ENCODE data around the gene AAR2. TPM values are rescaled to one million over a fixed set of nuclear protein-coding genes. Genes with fewer than 3 reads are reported as not detected.

The AAR2 gene
- total RNA-seq, 4 donors from 2014 or later, result 18.7 to 25.5 (median 24.1) TPM

- DNase-seq, result no peak
- intact Hi-C loops (cut with DNase I; ENCODE audit: low total_unique reads) (no loop called here), in situ Hi-C loops (cut with MboI; ENCODE audit: low pct_ligation_motif_present in 1 of 4, low pct_unique_long_range_greater_than_20kb in 1 of 4, low sequenced_read_pairs in 3 of 4) (no loop called here)
- no peak for TF ChIP-seq EP300 (IDR thresholded peaks at IDR 0.05; ENCODE audit: low read depth)
- no peak for TF ChIP-seq POLR2AphosphoS5 (IDR thresholded peaks at IDR 0.05)
- no peak for TF ChIP-seq POLR2A (IDR thresholded peaks at IDR 0.05)
- TF ChIP-seq CTCF (IDR thresholded peaks at IDR 0.05), result no peak
- no peaks in the 10 kb centered on the region for H3K36me3 ChIP-seq
- H3K9me3 ChIP-seq, result no peaks in the 10 kb centered on the region
- H3K27me3 ChIP-seq, result peaks cover 22% of the 10 kb centered on the region
- no peaks in the 10 kb centered on the region for H3K4me1 ChIP-seq
- no peak overlapping the region for H3K27ac ChIP-seq
- 58 to 67% methylated on average over 3 to 5 of the region's 5 CpGs for WGBS, 2 donors (ENCODE audit: low coverage in 1 of 2)
- H3K4me3 ChIP-seq, result no peak overlapping the region
Observed at GRCh38 chr20:36275011-36275410, 38.7 kb downstream of the AAR2 start.

- Histone ChIP-seq H3K27me3 (peaks cover 22% of the 10 kb centered on the region), H3K4me1 (no peaks in the 10 kb centered on the region), H3K27ac (no peak overlapping the region), H3K4me3 (no peak overlapping the region), H3K9me3 (no peaks in the 10 kb centered on the region), H3K36me3 (no peaks in the 10 kb centered on the region)
- in situ Hi-C loops (cut with MboI; ENCODE audit: low pct_ligation_motif_present in 1 of 4, low pct_unique_long_range_greater_than_20kb in 1 of 4, low sequenced_read_pairs in 3 of 4) (no loop called here), intact Hi-C loops (cut with DNase I; ENCODE audit: low total_unique reads) (no loop called here)
- no peak for TF ChIP-seq POLR2A (IDR thresholded peaks at IDR 0.05)
- no peak for TF ChIP-seq POLR2AphosphoS5 (IDR thresholded peaks at IDR 0.05)
- no peak for TF ChIP-seq EP300 (IDR thresholded peaks at IDR 0.05; ENCODE audit: low read depth)
- no peak for TF ChIP-seq CTCF (IDR thresholded peaks at IDR 0.05)
- 78 to 85% methylated on average over 4 to 12 of the region's 12 CpGs for WGBS, 2 donors (ENCODE audit: low coverage in 1 of 2)
- no peak for DNase-seq
Observed at GRCh38 chr20:36275441-36276189, 39.3 kb downstream of the AAR2 start.

DNA sequence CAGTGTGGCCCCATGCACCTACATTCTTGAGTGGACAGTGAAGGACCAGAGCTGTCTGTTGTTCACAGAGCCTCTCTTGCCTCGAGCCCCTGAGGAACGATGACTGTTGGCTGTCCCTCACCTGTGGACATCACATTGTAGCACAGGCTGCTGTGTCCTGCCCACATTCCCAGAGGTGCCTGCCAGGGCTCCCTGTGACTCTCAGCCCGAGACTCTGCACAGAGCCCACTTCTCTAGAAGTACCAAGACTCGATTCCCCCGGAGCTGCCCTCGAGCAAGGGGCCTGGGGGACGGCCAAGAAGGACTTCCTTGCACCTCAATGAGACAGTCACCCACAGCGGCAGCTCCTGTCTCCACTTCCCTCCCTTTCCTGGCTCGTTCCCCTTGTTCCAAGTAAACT is 41.3 kb downstream of the AAR2 start:
- WGBS, 2 donors (ENCODE audit: low coverage in 1 of 2), result 62% methylated on average over 9 of the region's 9 CpGs; no CpG with 5 or more reads in 1 of the 2 donors
- H3K36me3 ChIP-seq, result no peaks in the 10 kb centered on the region
- no peak for DNase-seq
- in situ Hi-C loops (cut with MboI; ENCODE audit: low pct_ligation_motif_present in 1 of 4, low pct_unique_long_range_greater_than_20kb in 1 of 4, low sequenced_read_pairs in 3 of 4) (no loop called here), intact Hi-C loops (cut with DNase I; ENCODE audit: low total_unique reads) (no loop called here)
- TF ChIP-seq POLR2A (IDR thresholded peaks at IDR 0.05) (no peak), EP300 (IDR thresholded peaks at IDR 0.05; ENCODE audit: low read depth) (no peak), POLR2AphosphoS5 (IDR thresholded peaks at IDR 0.05) (no peak), CTCF (IDR thresholded peaks at IDR 0.05) (no peak)
- no peak overlapping the region for H3K4me3 ChIP-seq
- no peaks in the 10 kb centered on the region for H3K9me3 ChIP-seq
- no peak overlapping the region for H3K27ac ChIP-seq
- H3K4me1 ChIP-seq, result no peaks in the 10 kb centered on the region
- peaks cover 22% of the 10 kb centered on the region for H3K27me3 ChIP-seq

- DNase-seq, result no peak
- H3K4me3 ChIP-seq, result no peak overlapping the region
- no peaks in the 10 kb centered on the region for H3K4me1 ChIP-seq
- 79% methylated on average over 5 of the region's 5 CpGs; no CpG with 5 or more reads in 1 of the 2 donors for WGBS, 2 donors (ENCODE audit: low coverage in 1 of 2)
- in situ Hi-C loops (cut with MboI; ENCODE audit: low pct_ligation_motif_present in 1 of 4, low pct_unique_long_range_greater_than_20kb in 1 of 4, low sequenced_read_pairs in 3 of 4) (no loop called here), intact Hi-C loops (cut with DNase I; ENCODE audit: low total_unique reads) (no loop called here)
- TF ChIP-seq POLR2A (IDR thresholded peaks at IDR 0.05) (no peak), POLR2AphosphoS5 (IDR thresholded peaks at IDR 0.05) (no peak), EP300 (IDR thresholded peaks at IDR 0.05; ENCODE audit: low read depth) (no peak), CTCF (IDR thresholded peaks at IDR 0.05) (no peak)
- H3K27ac ChIP-seq, result no peak overlapping the region
- H3K27me3 ChIP-seq, result peaks cover 15% of the 10 kb centered on the region
- no peaks in the 10 kb centered on the region for H3K9me3 ChIP-seq
- H3K36me3 ChIP-seq, result no peaks in the 10 kb centered on the region
Observed at GRCh38 chr20:36279362-36279761, 43.1 kb downstream of the AAR2 start.

All from transverse colon (tissue), 4 donors.